ENCODE data around the gene ZNF839.

ZNF839 gene

GRCh38 chr14:102319351-102320032 is at the start of gene ZNF839:
TSS of gene ZNF839 (plus strand) at chr14:102319746. CDS start at chr14:102319766, 20 bp downstream.
- peak within 1 kb of the TSS; percentile 95 for H3K4me3 ChIP-seq (ENCODE audit: low read depth, low read length)
- no peaks in the 10 kb centered on the region for H3K36me3 ChIP-seq (ENCODE audit: control insufficient read depth, insufficient read depth, low read length)

GRCh38 chr14:102272392-102272791 is 47.2 kb upstream of the ZNF839 start:
- H3K9me3 ChIP-seq (ENCODE audit: control insufficient read depth, insufficient read depth, low read length): no peaks in the 10 kb centered on the region
- H3K36me3 ChIP-seq (ENCODE audit: control insufficient read depth, insufficient read depth, low read length): no peaks in the 10 kb centered on the region
- no peak overlapping the region for H3K4me3 ChIP-seq (ENCODE audit: low read depth, low read length)
- no peaks in the 10 kb centered on the region for H3K4me1 ChIP-seq (ENCODE audit: control insufficient read depth, insufficient read depth, low read length)
- H3K9ac ChIP-seq (ENCODE audit: low read depth, low read length): no peak overlapping the region
- H3K27me3 ChIP-seq (ENCODE audit: control insufficient read depth, insufficient read depth, low read length): no peaks in the 10 kb centered on the region
- H3K27ac ChIP-seq (ENCODE audit: low read depth, low read length): no peak overlapping the region

More at GRCh38 chr14:102319351-102320032, at the start of gene ZNF839:
- Histone ChIP-seq H3K27me3 (ENCODE audit: control insufficient read depth, insufficient read depth, low read length) (peaks cover 16% of the 10 kb centered on the region), H3K27ac (ENCODE audit: low read depth, low read length) (peak within 1 kb of the TSS; percentile 51), H3K9me3 (ENCODE audit: control insufficient read depth, insufficient read depth, low read length) (no peaks in the 10 kb centered on the region), H3K4me1 (ENCODE audit: control insufficient read depth, insufficient read depth, low read length) (peaks cover 14% of the 10 kb centered on the region), H3K9ac (ENCODE audit: low read depth, low read length) (peak within 1 kb of the TSS; percentile 73)

GRCh38 chr14:102275866-102276265 is 43.7 kb upstream of the ZNF839 start:
- Histone ChIP-seq H3K4me1 (ENCODE audit: control insufficient read depth, insufficient read depth, low read length) (no peaks in the 10 kb centered on the region; the same call in 1 of the 2 replicates), H3K27me3 (ENCODE audit: control insufficient read depth, insufficient read depth, low read length) (no peaks in the 10 kb centered on the region), H3K9ac (ENCODE audit: low read depth, low read length) (no peak overlapping the region), H3K36me3 (ENCODE audit: control insufficient read depth, insufficient read depth, low read length) (no peaks in the 10 kb centered on the region), H3K4me3 (ENCODE audit: low read depth, low read length) (no peak overlapping the region), H3K27ac (ENCODE audit: low read depth, low read length) (no peak overlapping the region), H3K9me3 (ENCODE audit: control insufficient read depth, insufficient read depth, low read length) (no peaks in the 10 kb centered on the region)

GRCh38 chr14:102277874-102278630 is 41.5 kb upstream of the ZNF839 start:
- no peaks in the 10 kb centered on the region for H3K27me3 ChIP-seq (ENCODE audit: control insufficient read depth, insufficient read depth, low read length)
- H3K9me3 ChIP-seq (ENCODE audit: control insufficient read depth, insufficient read depth, low read length): no peaks in the 10 kb centered on the region
- H3K36me3 ChIP-seq (ENCODE audit: control insufficient read depth, insufficient read depth, low read length): no peaks in the 10 kb centered on the region
- H3K4me1 ChIP-seq (ENCODE audit: control insufficient read depth, insufficient read depth, low read length): no peaks in the 10 kb centered on the region; the same call in 1 of the 2 replicates
- H3K9ac ChIP-seq (ENCODE audit: low read depth, low read length): no peak overlapping the region
- no peak overlapping the region for H3K4me3 ChIP-seq (ENCODE audit: low read depth, low read length)
- H3K27ac ChIP-seq (ENCODE audit: low read depth, low read length): no peak overlapping the region

DNA sequence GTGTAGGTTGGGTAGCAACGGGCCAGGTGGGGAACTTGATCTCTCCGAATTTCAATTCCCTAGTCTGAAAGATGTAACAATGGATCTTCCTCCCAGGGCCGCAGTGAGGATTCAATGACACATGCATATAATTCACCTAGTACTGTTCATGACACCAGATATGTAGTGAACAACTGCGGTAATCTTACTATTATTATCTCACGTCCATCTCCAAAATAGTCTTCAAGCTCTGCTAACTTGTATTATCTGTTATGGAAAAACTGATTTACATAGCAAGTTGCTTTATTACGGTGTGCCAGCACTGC is 41.0 kb upstream of the ZNF839 start:
- Histone ChIP-seq H3K27ac (ENCODE audit: low read depth, low read length) (no peak overlapping the region), H3K4me1 (ENCODE audit: control insufficient read depth, insufficient read depth, low read length) (no peaks in the 10 kb centered on the region; the same call in 1 of the 2 replicates), H3K4me3 (ENCODE audit: low read depth, low read length) (no peak overlapping the region), H3K27me3 (ENCODE audit: control insufficient read depth, insufficient read depth, low read length) (no peaks in the 10 kb centered on the region), H3K9me3 (ENCODE audit: control insufficient read depth, insufficient read depth, low read length) (no peaks in the 10 kb centered on the region), H3K9ac (ENCODE audit: low read depth, low read length) (no peak overlapping the region), H3K36me3 (ENCODE audit: control insufficient read depth, insufficient read depth, low read length) (no peaks in the 10 kb centered on the region)

GRCh38 chr14:102279282-102279681 is 40.3 kb upstream of the ZNF839 start:
- Histone ChIP-seq H3K27ac (ENCODE audit: low read depth, low read length) (no peak overlapping the region), H3K4me1 (ENCODE audit: control insufficient read depth, insufficient read depth, low read length) (no peaks in the 10 kb centered on the region; the same call in 1 of the 2 replicates)

GRCh38 chr14:102279688-102280348 is 39.7 kb upstream of the ZNF839 start:
- Histone ChIP-seq H3K9me3 (ENCODE audit: control insufficient read depth, insufficient read depth, low read length) (no peaks in the 10 kb centered on the region), H3K9ac (ENCODE audit: low read depth, low read length) (no peak overlapping the region), H3K27ac (ENCODE audit: low read depth, low read length) (peak overlapping the region; percentile 20), H3K4me1 (ENCODE audit: control insufficient read depth, insufficient read depth, low read length) (no peaks in the 10 kb centered on the region; the same call in 1 of the 2 replicates), H3K36me3 (ENCODE audit: control insufficient read depth, insufficient read depth, low read length) (no peaks in the 10 kb centered on the region), H3K4me3 (ENCODE audit: low read depth, low read length) (no peak overlapping the region), H3K27me3 (ENCODE audit: control insufficient read depth, insufficient read depth, low read length) (no peaks in the 10 kb centered on the region)

More at GRCh38 chr14:102279282-102279681, 40.3 kb upstream of the ZNF839 start:
- no peaks in the 10 kb centered on the region for H3K9me3 ChIP-seq (ENCODE audit: control insufficient read depth, insufficient read depth, low read length)
- no peaks in the 10 kb centered on the region for H3K27me3 ChIP-seq (ENCODE audit: control insufficient read depth, insufficient read depth, low read length)
- H3K9ac ChIP-seq (ENCODE audit: low read depth, low read length): no peak overlapping the region
- H3K36me3 ChIP-seq (ENCODE audit: control insufficient read depth, insufficient read depth, low read length): no peaks in the 10 kb centered on the region
- no peak overlapping the region for H3K4me3 ChIP-seq (ENCODE audit: low read depth, low read length)

DNA sequence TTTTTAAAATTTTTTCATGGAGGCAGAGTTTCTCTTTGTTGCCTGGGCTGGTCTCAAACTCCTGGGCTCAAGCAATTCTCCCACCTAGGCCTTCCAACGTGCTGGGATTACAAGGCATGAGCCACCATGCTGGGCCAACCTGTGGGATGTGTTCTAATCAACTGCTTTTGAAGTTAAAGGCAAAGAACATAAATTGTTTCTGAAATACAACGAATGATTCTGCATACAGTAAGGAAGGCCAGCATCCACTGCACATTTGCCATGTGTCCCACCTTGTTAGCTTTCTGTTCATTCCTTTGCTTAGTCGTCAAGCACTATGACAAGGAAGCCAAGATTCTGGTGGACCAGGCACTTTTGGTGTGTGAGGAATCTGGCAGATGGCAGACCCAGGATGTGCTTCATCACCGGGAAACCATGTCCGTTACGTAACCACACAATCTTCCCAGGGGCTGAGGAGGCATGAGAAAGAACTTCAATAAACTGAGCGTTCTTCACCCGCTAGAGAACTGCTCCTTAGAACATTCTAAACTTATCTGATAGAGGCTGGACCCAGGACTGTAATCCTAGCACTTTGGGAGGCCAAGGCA is 39.1 kb upstream of the ZNF839 start:
- Histone ChIP-seq H3K4me3 (ENCODE audit: low read depth, low read length) (no peak overlapping the region), H3K27me3 (ENCODE audit: control insufficient read depth, insufficient read depth, low read length) (no peaks in the 10 kb centered on the region), H3K27ac (ENCODE audit: low read depth, low read length) (peak overlapping the region; percentile 3)

GRCh38 chr14:102282751-102283465 is 36.6 kb upstream of the ZNF839 start:
- H3K4me3 ChIP-seq (ENCODE audit: low read depth, low read length): no peak overlapping the region
- H3K36me3 ChIP-seq (ENCODE audit: control insufficient read depth, insufficient read depth, low read length): no peaks in the 10 kb centered on the region
- H3K9me3 ChIP-seq (ENCODE audit: control insufficient read depth, insufficient read depth, low read length): no peaks in the 10 kb centered on the region
- H3K4me1 ChIP-seq (ENCODE audit: control insufficient read depth, insufficient read depth, low read length): no peaks in the 10 kb centered on the region; the same call in 1 of the 2 replicates
- H3K27ac ChIP-seq (ENCODE audit: low read depth, low read length): no peak overlapping the region
- H3K27me3 ChIP-seq (ENCODE audit: control insufficient read depth, insufficient read depth, low read length): no peaks in the 10 kb centered on the region
- no peak overlapping the region for H3K9ac ChIP-seq (ENCODE audit: low read depth, low read length)

More for the DNA sequence above, 39.1 kb upstream of the ZNF839 start:
- H3K9me3 ChIP-seq (ENCODE audit: control insufficient read depth, insufficient read depth, low read length): no peaks in the 10 kb centered on the region
- H3K9ac ChIP-seq (ENCODE audit: low read depth, low read length): no peak overlapping the region
- no peaks in the 10 kb centered on the region; the same call in 1 of the 2 replicates for H3K4me1 ChIP-seq (ENCODE audit: control insufficient read depth, insufficient read depth, low read length)
- no peaks in the 10 kb centered on the region for H3K36me3 ChIP-seq (ENCODE audit: control insufficient read depth, insufficient read depth, low read length)

DNA sequence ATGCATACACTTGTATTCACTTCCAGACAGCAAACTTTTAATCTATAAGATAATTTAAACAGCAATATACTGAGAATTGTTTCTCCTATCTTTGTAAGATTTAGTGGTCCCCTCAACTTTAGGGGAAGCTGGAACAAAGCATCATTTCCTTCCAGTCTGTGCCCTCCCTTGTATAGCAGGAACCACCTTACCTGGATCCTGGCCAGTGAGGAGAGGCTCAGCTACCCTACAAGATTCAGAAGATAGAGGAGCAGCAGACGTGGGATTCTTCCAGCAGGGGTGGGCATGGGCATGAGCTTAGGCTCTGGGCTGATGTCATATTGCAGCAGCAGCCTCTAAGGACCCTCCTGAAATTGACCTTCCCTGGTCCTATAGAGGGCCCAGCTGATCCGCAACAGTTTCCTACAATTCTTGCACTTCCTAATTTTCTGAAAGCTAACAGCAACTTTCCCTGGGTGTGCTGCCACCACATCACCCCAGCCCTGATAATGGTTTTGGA is 35.9 kb upstream of the ZNF839 start:
- Histone ChIP-seq H3K9me3 (ENCODE audit: control insufficient read depth, insufficient read depth, low read length) (no peaks in the 10 kb centered on the region), H3K36me3 (ENCODE audit: control insufficient read depth, insufficient read depth, low read length) (no peaks in the 10 kb centered on the region), H3K27me3 (ENCODE audit: control insufficient read depth, insufficient read depth, low read length) (no peaks in the 10 kb centered on the region), H3K27ac (ENCODE audit: low read depth, low read length) (no peak overlapping the region), H3K4me3 (ENCODE audit: low read depth, low read length) (no peak overlapping the region), H3K9ac (ENCODE audit: low read depth, low read length) (no peak overlapping the region), H3K4me1 (ENCODE audit: control insufficient read depth, insufficient read depth, low read length) (no peaks in the 10 kb centered on the region; the same call in 1 of the 2 replicates)
